ENCODE measurements around the gene PIGH. TPM values are rescaled to one million over a fixed set of nuclear protein-coding genes. Genes with fewer than 3 reads are reported as not detected.

Gene PIGH
- total and polyA plus RNA-seq, 5 donors from 2014 or later = 34.8 to 46.2 (median 36.8) TPM

GRCh38 chr14:67541448-67542387, 58.4 kb downstream of the PIGH start:
- Mint-ChIP-seq H3K27me3 (peaks cover 62% of the 10 kb centered on the region), H3K27ac (peak overlapping the region; percentile 1 to 47 (median 10)), H3K36me3 (no peaks in the 10 kb centered on the region), H3K4me3 (peak overlapping the region; percentile 2 to 78 (median 73)), H3K9me3 (peaks cover 0 to 9% (median 4%) of the 10 kb centered on the region in 7 donors), H3K4me1 (peaks cover 0 to 9% (median 3%) of the 10 kb centered on the region in 4 donors)
- Histone ChIP-seq H3K4me1 (ENCODE audit: control insufficient read depth, insufficient read depth, low read length, poor library complexity, severe bottlenecking) (no peaks in the 10 kb centered on the region), H3K4me3 (ENCODE audit: low read depth, low read length) (peak overlapping the region; percentile 15), H3K27me3 (ENCODE audit: control insufficient read depth, insufficient read depth, low read length) (peaks cover 5% of the 10 kb centered on the region), H3K9me3 (ENCODE audit: control insufficient read depth in 2 of 2, low read length in 2 of 2) (no peaks in the 10 kb centered on the region), H3K27ac (ENCODE audit: insufficient read depth, low read length, poor library complexity, severe bottlenecking) (no peak overlapping the region), H3K36me3 (ENCODE audit: control insufficient read depth, insufficient read depth, low read length) (no peaks in the 10 kb centered on the region)
- ATAC-seq (ENCODE audit: low read depth in 2 of 2) (no peak), DNase-seq (peak in 1 of 3 donors; percentile 15)

Other genes with a start within 250 kb of the PIGH start
- 36.4 TPM for gene ATP6V1D, start 240.5 kb downstream of the PIGH start, total RNA-seq
- gene ATP6V1D, start 240.5 kb downstream of the PIGH start, polyA plus RNA-seq = 10 to 100 TPM; 45.0 to 95.4 (median 69.7) TPM
- 35.3 TPM for gene EIF2S1, start 239.9 kb downstream of the PIGH start, total RNA-seq
- 100 to 1,000 TPM; 128 to 172 (median 132) TPM for gene EIF2S1, start 239.9 kb downstream of the PIGH start, polyA plus RNA-seq
- gene PLEK2, start 188.1 kb downstream of the PIGH start, total RNA-seq = not detected
- gene PLEK2, start 188.1 kb downstream of the PIGH start, polyA plus RNA-seq = under 1 TPM in 1 of 4 donors, not detected in 3; 0.56 TPM
- gene TMEM229B, start 111.5 kb downstream of the PIGH start, total RNA-seq = 12.3 TPM
- gene TMEM229B, start 111.5 kb downstream of the PIGH start, polyA plus RNA-seq = 10 to 100 TPM in 3 of 4 donors, 1 to 10 TPM in 1; 8.2 to 21.6 (median 15.7) TPM
- gene PLEKHH1, start 67.0 kb downstream of the PIGH start, total RNA-seq = 0.15 TPM
- under 1 TPM in 2 of 4 donors, not detected in 2; 0.05 to 0.24 TPM for gene PLEKHH1, start 67.0 kb downstream of the PIGH start, polyA plus RNA-seq
- 4.3 TPM for gene ARG2, start 19.7 kb upstream of the PIGH start, total RNA-seq
- gene ARG2, start 19.7 kb upstream of the PIGH start, polyA plus RNA-seq = 1 to 10 TPM in 2 of 4 donors, under 1 TPM in 2; 0.96 to 1.9 (median 1.0) TPM
- 46.0 TPM for gene VTI1B, start 74.4 kb upstream of the PIGH start, total RNA-seq
- gene VTI1B, start 74.4 kb upstream of the PIGH start, polyA plus RNA-seq = 10 to 100 TPM; 61.6 to 90.0 (median 78.6) TPM
- 26.7 TPM for gene RDH11, start 95.5 kb upstream of the PIGH start, total RNA-seq
- gene RDH11, start 95.5 kb upstream of the PIGH start, polyA plus RNA-seq = 10 to 100 TPM; 66.7 to 84.1 (median 77.6) TPM
- gene RDH12, start 101.6 kb upstream of the PIGH start, total RNA-seq = not detected
- gene RDH12, start 101.6 kb upstream of the PIGH start, polyA plus RNA-seq = not detected
- 27.4 TPM for gene ZFYVE26, start 216.3 kb upstream of the PIGH start, total RNA-seq
- 1 to 10 TPM; 2.9 to 5.2 (median 3.4) TPM for gene ZFYVE26, start 216.3 kb upstream of the PIGH start, polyA plus RNA-seq
- gene RAD51B, start 219.5 kb upstream of the PIGH start, total RNA-seq = 40.2 TPM
- 10 to 100 TPM; 19.1 to 28.3 (median 26.3) TPM for gene RAD51B, start 219.5 kb upstream of the PIGH start, polyA plus RNA-seq